Activated CD4-positive, alpha-beta T cell treated with anti-CD3 and anti-CD28 coated beads, Interleukin-10, Interleukin-2, amounts not matched to agents 100 ng/mL and 50 ng/mL, durations not matched to agents 16 hours and 8 hours (primary cell): ENCODE results near the gene PIGU.

ENCODE experiments used
- DNase-seq: peaks from one replicate; pipeline ENCODE4 v3.0.0-alpha.2; 2020

The PIGU gene

DNA sequence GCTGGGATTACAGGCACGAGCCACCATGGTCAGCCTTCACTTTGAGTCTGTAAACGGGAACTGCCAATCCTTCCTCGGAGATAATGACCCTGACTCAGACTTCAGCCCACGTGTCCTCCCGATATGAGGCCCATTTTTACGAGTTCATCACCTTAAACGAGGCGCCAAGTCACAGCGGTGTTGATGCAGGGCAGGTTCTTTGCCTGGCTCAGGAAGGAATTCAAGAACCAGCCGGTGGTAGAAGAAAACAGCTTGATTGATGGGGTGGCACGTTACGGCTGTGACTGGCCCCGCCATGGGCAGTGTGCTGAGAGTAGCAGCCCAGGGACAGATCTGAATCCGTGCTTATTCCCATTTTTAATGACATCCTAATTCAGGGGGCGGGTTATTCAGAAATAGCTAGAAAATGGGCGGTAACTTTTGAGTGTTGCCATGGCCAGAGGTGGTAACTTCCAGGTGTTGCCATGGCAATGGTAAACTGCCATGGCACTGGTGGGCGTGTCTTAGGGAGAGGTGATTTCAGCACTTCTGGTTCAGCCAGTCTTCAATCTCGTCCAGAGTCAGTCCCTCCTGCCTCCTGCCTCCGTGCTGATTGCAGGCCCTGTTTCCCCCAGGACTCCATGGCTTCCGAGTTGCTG is 127.5 kb downstream of the PIGU start:
- DNase-seq, result peak; percentile 13

DNA sequence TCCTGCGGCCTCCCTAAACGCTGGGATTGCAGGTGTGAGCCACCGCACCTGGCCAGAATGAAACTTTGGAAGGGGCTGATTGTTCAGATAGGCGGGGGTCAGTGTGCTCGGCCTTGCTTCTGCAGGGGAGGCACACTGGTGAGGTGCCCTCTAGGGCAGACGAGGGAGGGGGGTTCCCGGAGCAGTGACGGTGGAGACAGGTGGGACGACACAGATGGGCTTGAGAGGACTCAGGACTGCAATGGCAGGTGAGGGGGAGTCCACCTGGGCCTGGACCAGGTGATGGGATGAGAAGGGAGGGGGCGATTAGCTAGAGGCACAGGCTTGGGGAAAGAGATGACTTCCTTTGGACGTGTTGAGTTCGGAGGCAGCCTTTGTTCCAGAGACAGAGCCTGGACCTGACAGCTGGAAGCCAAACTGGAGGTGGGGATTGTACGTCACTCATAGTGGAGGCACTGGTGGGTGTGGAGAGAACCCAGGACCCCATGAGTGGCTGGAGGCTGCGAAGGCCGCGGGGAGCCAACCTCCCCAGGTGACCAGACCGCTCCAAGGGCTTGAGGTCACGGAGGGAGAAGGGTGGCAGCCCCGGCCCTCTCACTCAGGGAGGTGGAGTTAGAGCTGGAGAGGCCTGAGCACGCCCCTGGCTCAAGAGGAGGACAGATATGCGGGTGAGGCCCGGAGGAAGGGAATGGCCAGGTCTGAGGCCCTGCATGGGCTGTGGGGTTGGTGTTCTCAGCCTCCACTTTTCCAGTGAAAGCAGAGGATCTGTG is 128.9 kb downstream of the PIGU start:
- no peak for DNase-seq

DNA sequence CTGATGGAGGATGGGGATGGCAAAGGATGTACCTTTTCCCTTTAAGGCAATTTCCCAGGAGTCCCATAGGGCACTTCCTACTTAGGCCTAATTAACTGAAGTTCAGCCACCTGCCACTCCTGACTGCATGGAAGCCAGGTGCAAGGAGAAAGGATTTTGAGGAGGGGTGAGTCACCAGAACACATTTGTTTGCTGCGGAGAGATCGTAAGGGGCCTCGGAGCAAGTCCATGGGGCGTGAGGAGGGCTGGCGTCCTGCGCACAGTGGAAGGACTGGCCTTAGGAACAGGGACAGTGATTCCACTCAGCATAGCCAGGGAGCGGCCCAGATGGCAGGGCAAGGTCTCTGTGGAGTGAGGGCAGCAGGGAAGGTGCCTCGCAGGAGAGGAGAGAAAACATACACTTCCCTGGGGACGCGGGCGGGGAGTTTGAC is 130.1 kb downstream of the PIGU start:
- no peak for DNase-seq

DNA sequence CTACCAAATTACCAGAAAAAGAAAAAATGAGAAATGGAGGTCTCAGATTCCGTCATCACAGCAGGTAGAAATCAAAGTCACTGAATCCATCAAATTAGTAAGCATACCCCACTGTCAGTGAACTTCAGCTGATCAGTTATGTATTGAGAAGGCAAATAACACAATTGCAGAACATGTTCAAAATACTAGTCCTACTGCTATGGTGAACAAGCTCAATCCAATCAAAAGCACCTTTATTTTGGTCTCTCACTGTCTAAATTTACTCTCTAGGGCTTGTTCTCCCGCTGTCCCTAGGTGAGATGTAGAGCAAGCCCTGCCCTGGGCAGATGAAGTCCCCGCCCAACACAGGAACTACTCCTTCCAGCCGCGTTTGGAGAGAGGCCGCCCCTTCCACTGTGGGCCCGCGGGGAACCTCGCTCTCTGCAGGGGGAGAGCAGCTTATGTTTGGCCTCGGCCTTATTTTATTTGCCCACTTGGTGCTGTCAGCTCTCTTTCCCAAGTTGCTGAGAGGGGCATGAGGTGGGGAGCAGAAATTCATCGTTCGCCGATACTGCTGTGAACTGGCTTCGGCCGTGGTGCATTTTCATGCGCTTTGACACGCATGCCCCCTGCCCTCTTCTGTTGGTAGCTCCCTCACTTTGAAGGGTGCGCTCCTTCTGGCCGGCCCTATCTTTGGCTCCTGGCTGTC is 132.6 kb downstream of the PIGU start:
- DNase-seq, result peak; percentile 13

DNA sequence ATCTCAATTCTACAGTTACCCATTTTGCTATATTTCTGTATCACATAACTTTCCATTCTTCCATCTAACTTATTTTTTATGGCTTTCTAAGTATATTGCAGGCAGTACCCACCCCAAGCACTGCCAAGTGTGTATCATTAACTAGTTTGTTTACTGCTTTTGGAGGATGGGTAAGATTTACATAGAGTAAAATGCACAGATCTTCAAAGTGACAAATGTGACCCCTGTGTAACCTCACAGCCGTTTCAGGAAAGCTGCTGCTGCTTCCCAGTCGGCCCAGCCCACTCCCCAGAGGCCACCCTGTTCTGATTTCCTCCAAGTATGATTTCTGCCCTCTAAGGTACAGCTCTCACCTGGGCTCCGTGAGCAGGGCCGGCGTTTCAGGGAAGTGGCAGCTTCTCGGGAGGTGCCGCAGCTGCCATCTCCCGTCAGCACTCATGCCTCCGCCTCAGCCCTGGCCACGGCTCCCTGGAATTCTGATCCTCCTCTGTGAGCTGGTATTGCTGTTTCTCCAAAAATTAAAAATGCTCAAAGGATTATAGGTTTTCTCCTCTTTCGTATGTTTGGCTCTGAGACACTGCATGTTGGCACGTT is 133.3 kb downstream of the PIGU start:
- DNase-seq, result no peak

DNA sequence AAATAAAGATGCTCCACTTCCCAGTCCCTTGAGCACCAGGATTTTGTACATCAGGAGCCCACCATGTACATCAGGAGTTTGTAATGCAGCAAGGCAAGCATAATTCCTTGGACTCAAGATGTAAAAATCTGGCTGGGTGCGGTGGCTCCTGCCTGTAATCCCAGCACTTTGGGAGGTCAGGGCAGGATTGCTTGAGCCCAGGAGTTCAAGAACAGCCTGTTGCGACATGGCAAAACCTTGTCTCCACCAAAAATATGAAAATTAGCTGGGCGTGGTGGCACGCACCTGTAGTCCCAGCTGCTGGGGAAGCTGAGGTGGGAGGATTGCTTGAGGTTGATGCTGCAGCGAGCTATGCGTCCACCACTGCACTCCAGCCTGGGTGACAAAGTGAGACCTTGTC is 134.5 kb downstream of the PIGU start:
- no peak for DNase-seq

DNA sequence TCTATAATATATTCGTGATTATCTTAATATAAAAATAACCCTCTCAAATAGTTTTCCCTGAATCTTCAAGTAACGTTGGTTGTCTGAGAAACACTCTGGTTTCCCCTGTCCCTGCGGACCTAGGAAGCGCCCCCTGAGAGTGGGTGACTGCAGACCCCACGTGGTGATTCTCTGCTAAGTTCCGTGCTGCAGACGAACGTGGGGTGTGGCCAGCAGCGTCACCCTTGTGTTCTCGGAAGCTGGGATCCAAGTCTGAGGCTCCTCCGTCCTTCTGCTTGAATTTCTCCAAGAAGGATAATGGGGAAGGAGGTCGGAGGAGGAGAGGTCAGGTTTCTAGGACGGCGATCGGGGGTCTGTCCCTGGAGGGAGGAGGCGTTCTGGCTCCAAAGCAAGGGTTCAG is 135.0 kb downstream of the PIGU start:
- no peak for DNase-seq

DNA sequence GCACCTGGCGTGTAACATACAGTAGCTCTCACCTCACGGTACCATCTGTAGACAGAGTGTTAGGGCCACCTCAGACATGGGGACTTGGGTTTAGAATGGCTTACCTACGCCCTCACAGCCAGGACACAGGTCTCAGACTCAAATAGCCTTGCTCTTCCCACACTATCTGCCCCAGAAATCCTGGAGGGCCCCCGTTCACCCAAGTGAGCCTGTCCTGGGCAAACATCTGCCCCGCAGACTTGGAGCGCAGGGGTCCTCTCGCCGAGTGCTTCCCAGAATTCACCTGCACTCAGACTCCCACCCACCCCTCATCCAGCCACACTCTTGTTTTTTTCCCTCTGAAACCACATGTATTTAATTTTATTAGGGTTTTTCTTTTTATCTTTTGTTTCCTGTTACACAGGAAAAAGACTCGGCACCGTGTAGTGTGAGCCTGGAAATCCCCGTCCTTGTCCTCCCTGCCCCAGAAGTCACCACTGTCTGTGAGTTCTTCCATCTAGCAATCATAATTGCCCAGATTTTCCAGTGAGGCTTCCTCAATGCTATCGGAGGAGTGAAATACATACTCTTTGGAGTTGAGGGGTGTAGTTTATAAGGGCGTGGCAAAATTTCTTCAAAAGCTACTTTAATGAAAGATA is 135.5 kb downstream of the PIGU start:
- DNase-seq, result peak; percentile 23

DNA sequence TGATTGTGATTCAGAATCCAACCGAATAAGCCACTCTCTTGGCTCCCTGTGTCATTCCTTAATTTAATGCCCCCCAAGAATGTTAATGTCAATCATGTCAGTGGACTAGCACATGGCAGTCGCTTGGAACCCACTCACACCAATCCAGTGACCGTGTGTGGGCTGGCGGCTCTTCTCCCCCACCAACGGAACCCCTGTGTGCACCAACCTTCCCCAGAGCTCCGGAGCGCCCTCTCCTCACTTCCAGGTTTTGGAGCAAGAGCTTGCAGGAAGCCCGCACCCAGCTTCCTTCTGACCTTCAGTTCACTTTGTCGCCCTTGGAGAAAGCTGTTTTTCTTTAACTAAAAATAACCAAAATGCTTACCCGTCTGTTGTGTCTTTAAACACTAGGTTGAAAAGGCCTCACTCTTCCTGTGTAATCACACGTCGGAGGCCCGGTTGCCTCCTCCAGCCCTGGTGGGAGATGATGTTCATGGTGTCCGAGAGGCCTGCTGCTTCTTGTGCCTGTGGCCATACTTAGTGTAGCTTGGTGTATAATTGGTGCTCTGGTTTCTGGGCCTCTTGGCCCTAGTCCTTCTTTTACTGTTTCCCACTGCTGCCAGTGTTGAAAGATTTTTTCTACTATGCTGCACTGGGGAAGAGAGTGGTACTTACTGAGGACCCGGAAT is 136.2 kb downstream of the PIGU start:
- no peak for DNase-seq

DNA sequence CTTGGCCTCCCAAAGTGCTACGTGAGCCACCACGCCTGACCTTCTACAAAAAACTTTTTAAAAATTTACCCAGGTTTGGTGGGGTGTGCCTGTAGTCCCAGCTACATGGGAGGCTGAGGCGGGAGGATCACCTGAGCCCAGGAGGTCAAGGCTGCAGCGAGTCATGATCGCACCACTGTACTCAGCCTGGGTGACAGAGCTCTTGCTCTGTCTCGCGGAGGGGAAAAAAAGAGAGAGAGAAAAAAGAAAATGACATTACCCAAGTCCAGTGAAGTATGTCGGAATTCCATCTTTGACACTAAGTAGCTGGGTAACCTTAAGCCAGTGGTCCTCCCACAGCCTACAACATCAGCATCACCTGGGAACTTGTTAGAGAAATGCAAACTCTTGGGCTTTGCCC is 137.1 kb downstream of the PIGU start:
- DNase-seq, result no peak

DNA sequence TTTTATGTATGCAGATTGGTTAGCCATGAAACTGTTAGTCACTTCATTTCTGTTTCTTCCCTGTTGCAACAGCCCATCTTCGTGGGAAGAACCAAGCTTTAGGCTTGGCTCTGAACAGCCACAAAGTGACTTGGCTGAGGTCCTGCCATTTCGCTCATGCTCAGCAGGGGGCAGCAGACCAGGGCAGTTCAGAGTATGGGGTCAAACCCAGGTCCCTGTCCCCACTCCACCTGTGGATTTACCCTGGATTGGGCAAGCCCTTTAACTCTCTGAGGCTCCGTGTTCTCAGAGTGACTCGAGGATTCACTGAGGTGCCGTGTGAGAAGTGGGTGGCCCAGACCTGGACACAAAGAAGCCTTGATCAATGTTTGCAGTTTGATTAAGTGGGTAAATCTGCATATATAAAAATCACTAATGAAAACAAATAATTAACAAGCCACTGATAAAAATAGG is 138.2 kb downstream of the PIGU start:
- DNase-seq, result peak; percentile 69

DNA sequence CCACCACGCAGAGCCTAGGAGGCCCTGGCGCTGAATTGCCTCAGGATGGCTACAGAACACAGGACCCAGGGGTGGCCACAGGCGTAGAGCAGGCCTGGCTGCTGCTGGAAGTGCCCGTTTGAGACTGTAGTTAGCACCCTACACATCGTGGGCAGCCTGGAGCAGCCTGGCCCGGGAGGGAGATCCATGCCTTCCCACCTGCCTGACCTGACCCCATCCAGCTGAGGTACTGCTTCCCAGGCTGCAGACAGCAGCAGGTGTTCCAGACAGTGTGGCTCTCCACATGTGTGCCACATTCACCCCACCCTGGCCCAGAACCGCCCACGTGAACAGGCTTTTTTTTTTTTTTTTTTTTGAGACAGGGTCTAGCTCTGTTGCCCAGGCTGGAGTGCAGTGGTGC is 139.2 kb downstream of the PIGU start:
- DNase-seq, result no peak

DNA sequence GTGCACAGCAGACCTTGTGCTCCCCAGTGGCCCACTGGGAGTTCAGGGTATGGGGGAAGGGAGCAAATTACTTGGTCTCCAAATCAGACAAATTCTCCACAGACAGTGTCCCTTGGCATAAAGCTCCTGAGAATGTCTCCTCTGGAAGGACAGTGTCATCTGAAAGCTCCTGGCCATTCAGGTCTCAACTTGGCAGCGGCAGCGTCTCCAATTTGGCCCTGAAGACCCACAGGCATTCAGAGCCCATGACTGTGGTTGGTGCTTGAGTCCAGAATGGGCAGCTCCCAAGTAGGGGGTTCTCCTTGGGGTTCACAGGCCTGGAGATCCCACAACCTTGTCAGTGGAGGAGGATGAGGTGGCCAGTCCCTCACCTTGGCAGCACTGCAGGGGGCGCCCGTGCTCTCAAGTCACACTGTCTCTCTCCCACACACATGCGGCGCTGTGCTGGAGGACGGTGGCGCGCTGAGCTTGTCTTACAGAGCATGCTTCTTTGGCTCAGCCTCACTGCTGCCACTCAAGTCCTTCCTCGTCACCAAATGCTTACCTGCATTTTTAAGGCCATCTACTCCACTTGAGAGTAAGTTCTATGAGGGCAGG is 140.0 kb downstream of the PIGU start:
- DNase-seq, result peak; percentile 52

DNA sequence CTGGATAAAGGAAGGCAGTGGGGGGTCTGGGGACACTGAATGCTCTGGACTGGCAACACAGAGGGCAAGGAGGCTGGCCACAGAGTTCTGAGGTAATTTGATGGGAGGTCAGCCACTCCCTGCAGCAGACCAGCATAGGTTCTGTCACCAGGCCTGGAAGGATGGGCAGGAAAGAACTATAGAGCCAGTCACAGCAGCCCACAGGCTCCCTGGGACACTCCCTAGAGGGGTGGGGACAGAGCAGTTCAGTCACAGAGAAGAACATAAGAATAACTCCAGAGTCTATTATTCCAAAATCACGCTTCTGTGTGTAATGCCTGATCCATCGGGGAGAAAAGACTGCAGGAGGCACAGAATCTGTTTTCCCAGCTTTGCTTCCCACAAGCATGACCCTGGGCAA is 141.0 kb downstream of the PIGU start:
- DNase-seq, result no peak

DNA sequence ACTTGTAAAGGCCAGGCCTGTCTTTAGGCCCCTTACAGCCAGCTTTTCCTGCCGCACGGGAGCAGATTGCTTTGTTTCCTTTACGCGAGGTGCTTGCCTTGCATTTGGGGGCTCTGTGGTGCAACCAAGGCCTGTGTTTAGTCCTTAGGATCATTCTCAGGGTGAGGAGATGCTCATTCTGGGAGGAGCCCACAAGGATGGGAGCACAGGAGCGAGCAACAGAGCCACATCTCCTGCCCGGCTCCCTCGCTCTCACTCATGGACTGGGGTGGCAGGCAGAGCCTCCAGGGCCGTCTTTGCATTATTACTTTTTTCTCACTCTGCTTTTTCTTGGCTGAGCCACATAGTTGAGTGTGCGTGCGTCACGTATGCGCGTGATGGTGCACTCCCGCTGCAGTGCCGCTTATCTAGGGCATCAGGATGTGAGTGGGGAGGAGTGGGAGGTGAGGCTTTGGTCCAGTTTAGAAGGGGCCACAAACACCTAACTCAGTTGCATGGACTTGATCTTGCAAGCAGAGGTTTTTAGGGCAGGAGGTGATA is 141.5 kb downstream of the PIGU start:
- DNase-seq, result no peak

DNA sequence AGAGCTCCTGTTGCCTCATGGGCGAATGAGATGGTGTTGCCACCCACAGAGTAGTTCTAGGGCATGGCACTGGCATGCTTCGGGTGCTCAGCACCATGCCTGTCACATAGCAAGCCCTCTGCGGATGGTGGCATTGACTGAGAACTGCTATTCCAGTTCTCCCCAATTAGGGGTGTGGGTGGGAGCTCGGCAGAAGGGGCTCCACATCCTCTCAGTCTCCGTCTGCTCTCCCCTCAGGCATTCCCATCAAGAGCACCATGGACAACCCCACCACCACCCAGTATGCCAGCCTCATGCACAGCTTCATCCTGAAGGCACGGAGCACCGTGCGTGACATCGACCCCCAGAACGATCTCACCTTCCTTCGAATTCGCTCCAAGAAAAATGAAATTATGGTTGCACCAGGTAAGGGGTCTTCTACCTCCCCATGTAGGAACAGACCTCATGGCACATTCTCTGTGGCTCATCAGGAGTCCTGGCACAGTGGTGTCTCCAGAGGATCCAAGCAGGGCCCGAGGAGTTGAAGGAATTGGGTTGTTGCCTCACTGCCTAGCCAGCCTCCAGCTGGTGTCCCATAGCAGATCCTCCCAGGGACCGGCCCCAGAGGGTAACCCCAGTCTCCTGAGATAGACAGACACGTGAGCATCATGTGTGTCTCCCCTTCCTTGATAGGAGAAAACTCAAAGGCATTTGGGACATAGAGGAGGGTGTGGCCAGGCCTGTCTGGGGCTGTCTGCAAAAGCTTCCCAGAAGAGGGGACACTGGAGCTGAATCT is 142.3 kb downstream of the PIGU start:
- DNase-seq, result no peak

DNA sequence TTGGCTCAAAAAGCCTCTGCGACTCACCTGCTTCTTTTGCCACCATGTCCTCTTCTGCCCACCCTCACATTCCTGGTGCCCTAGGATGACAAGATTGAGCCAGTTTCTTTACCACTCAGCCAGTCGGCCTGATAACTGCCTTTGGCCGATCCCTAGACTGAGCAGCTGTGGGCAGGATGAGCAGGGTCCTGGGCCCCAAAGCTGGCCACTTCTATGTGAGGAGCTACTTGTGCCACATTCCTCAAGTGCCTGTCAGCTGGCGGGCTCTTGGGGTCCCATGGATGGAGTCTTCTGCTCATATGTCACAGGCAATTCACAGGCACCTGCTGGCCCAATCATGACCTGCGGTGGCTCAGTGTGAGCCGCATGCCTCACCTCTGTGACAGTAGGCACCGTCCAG is 144.1 kb downstream of the PIGU start:
- DNase-seq, result no peak

DNA sequence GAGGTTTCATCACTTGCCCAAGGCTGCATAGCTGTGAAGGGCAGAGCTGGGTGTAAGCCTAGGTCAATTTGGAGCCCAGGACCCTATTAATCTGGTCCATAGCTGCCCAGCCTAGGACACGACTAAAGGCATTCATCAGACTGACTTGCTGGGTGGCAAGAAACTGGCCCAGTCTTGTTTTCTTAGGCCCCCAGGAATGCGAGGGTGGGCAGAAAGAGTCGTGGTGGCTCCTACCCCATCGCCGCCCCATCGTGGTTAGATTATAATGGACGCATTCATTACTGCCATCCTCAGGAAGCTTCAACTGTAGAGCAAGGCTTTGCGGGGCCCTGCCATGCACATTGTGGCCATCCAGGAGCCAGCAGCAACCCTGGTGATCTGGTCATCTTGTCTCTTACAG is 144.6 kb downstream of the PIGU start:
- DNase-seq, result no peak

DNA sequence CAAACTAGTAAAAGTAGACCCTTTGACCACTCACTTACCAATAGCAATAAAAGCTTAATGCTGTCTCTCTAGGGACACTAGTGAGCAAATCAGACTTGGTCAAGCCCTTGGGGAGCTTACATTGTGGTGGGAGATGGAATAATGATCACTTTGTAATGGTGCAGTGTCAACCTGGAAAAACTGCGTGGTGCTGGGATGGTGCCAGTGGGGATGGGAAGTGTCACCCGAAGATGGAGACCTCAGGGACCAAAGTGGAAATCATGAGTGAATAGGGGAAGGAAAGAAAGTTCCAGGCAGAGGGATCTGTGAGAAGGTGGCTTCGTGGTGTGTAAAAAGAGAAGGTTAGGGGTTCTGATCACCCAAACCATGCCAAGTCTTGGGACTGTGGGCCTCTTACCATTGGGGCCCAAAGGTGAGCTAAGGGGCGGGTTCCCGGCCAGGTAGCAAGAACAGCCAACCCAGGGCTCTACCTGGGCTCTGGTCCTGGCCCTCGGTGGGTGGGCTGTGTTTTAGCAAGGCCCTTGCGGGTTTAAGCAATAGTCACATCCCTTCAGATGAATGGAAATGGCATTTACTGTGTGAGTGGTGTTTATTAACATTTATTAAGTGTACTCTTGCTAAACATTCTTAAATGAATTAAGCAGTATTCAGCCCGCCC is 145.2 kb downstream of the PIGU start:
- DNase-seq, result no peak

DNA sequence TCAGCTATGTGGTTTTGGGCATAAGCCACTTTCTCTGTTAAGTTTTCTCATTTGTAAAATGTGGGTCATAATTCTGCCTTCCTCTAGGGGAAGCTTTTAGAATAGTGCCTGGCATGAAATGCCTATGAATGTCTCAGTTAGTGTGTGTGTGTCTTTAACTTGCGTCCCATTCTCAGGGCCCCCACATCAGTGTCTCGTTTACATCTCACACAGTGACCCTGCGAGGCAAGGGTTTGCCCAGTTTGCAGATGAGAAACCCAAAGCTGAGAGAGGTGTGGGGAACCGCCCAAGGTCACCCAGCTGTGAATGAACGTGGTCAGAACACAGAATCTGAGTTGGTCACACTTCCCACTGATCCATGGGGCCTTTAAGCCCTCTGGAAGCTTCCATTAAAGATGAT is 146.6 kb downstream of the PIGU start:
- DNase-seq, result no peak

DNA sequence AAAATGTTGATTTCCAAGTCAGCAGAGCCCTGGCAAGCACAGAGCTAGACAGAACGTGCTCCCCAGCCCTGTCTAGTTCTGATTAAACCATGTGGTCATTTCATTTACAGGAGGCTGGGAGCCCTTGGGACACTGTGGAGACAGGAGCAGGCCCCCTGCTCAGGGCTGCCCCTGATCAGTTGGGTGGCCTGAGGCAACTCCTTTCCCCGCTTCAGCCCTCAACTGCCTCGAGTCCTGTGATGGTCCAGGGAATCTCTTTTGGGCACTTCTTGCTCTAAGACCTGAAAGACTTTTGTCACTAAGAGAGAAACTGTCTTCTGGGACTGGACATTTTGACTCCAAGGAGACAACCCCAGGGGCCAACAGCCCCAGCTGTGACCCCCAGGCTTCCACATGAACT is 147.2 kb downstream of the PIGU start:
- no peak for DNase-seq
